Measurements from ENCODE around the gene GREB1.

DNA sequence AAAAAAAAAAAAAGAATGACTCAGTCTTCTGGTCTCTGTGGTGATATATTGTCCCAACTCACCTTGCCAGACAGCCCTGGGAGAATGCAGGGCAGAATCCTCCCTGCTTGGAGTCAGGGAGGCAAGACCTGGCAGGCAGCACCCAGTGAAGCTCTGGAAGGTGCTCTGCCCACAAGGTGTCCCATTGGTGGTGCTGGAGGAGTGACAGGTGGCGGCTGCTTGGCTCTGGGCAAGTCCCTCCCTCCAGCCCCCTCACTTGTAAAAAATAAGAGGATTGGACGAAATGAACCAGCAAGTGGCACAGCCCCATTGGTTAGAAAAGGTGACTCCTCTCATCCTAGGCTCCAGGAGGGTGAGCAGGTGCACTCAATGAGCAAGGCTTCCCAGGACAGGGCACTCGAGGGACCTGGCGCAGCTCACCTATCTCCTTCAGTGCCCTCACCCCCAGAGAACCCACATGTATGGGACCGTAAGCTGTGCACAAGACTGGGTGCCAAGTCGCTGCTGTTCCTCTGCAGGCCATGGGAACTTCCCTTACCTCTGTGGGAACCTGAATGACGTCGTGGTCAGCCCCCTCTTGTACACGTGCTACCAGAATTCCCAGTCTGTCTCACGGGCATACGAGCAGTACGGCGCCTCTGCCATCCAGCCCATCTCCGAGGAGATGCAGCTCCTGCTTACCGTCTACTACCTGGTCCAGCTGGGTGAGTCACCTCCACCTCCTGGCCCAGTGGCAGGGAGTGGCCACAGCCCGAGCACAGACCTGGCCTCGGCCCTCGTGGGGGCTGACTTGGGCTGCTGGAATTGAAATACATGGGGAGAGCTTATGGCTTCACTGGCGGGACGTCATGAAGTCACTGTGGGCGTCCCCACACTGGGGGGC, 54.6 kb downstream of the GREB1 start:
- TF ChIP-seq L3MBTL2 (conservative IDR thresholded peaks at IDR 0.05) (no peak), SUZ12 (IDR thresholded peaks at IDR 0.05) (no peak), TARDBP (IDR thresholded peaks at IDR 0.05) (no peak), NFRKB (IDR thresholded peaks at IDR 0.05) (no peak), ARNT (IDR thresholded peaks at IDR 0.05) (no peak), ELF4 (IDR thresholded peaks at IDR 0.05) (no peak), HDGF (IDR thresholded peaks at IDR 0.05; ENCODE audit: borderline replicate concordance) (no peak)

Data from HEK293T (cell line).